ENCODE data around the gene ZNF597.

DNA sequence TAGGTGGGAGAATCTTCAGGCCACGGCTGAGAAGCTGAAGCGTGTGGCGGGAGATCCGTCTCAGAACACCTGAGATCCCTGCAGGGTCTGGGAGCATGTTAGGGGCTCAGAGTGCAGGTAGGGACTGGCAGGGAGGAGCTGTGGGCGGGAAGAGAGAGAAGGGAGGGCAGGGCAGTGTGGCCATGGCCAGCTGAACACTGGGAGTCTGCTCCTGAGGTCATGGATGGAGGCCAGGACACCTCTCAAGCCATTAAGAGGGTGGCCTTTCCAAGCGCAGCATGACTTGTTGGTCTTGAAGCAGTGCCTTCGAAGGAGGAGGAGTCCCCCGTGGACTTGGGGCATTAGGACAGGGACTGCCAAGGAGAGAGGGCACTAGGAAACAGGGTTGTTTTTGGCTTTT, 23.9 kb upstream of the ZNF597 start:
- no peak for TF ChIP-seq CTCF (conservative IDR thresholded peaks at IDR 0.05 in 1 of 2, IDR thresholded peaks at IDR 0.05 in 1 of 2; ENCODE audit: low read depth in 1 of 2, low read length in 2 of 2)
- no peak for TF ChIP-seq EZH2 (IDR thresholded peaks at IDR 0.05; ENCODE audit: low read length, missing control alignments)

All from fibroblast of lung (primary cell).